B cell (primary cell): Measurements from ENCODE around the gene WWTR1.

Experiments used
- CTCF ChIP-seq: fragments of 200-600 bp; IDR thresholded peaks from one replicate; pipeline ENCODE4 v1.8.0; 2022; ENCODE audit warnings: antibody characterized with exemption, mild to moderate bottlenecking
- EZH2 ChIP-seq: IDR thresholded peaks from 2 replicates; pipeline ENCODE4 v1.6.1; 2012; ENCODE audit warnings: borderline replicate concordance, low read depth, mild to moderate bottlenecking, moderate library complexity, low read length; ENCODE audit not compliant: insufficient read depth, poor library complexity, severe bottlenecking

- TF ChIP-seq EZH2 (no peak), CTCF (no peak)
These were observed 22.4 kb downstream of the WWTR1 start for GRCh38 chr3:149635396-149635795.
